HCT116 (cell line): ENCODE data around the gene CALR3.

Experiments
- CTCF ChIP-seq, 3 experiments: fragments of 200-600 bp in 1 of 3; sonication (generic) in 1 of 3; IDR thresholded peaks in 2 of 3; conservative IDR thresholded peaks in 1 of 3; 2 replicates each; pipeline ENCODE4 v1.5.1; 2012 to 2017; ENCODE audit warnings: low read depth in 2 of 3, low read length in 2 of 3, antibody characterized with exemption in 1 of 3, borderline replicate concordance in 1 of 3, control low read depth in 1 of 3, mild to moderate bottlenecking in 1 of 3, mixed read lengths in 1 of 3, mixed run types in 1 of 3, moderate library complexity in 1 of 3; ENCODE audit not compliant: insufficient read depth in 1 of 3
- EGR1 ChIP-seq: IDR thresholded peaks from 2 replicates; pipeline ENCODE4 v1.6.1; 2012; ENCODE audit warnings: low read depth
- EZH2 ChIP-seq: fragments of 200-600 bp; sonication (generic); IDR thresholded peaks from 2 replicates; pipeline ENCODE4 v1.6.1; 2017; ENCODE audit warnings: antibody characterized with exemption, mixed run types
- EZH2phosphoT487 ChIP-seq: fragments of 200-600 bp; IDR thresholded peaks from 2 replicates; pipeline ENCODE4 v1.6.1; 2018; ENCODE audit warnings: antibody characterized with exemption, borderline replicate concordance
- POLR2A ChIP-seq: IDR thresholded peaks from 2 replicates; pipeline ENCODE4 v1.7.0; 2011; ENCODE audit warnings: borderline replicate concordance; ENCODE audit not compliant: insufficient read depth, insufficient read length; ENCODE audit errors: extremely low read depth
- POLR2AphosphoS5 ChIP-seq: IDR thresholded peaks from 2 replicates; pipeline ENCODE4 v1.6.1; 2011; ENCODE audit warnings: mild to moderate bottlenecking, low read depth, low read length, moderate library complexity
- REST ChIP-seq: IDR thresholded peaks from 2 replicates; pipeline ENCODE4 v1.6.1; 2012; ENCODE audit warnings: low read depth
- SIN3A ChIP-seq: IDR thresholded peaks from 2 replicates; pipeline ENCODE4 v1.6.1; 2012; ENCODE audit warnings: low read depth
- SRF ChIP-seq: IDR thresholded peaks from 2 replicates; pipeline ENCODE4 v1.6.1; 2012; ENCODE audit warnings: low read depth
- YY1 ChIP-seq: IDR thresholded peaks from 2 replicates; pipeline ENCODE4 v1.6.1; 2011; ENCODE audit warnings: low read length, low read depth, moderate library complexity, mild to moderate bottlenecking; ENCODE audit not compliant: insufficient replicate concordance; ENCODE audit errors: extremely low read depth
- ZBTB33 ChIP-seq: IDR thresholded peaks from 2 replicates; pipeline ENCODE4 v1.6.1; 2011; ENCODE audit warnings: mild to moderate bottlenecking, low read length, moderate library complexity; ENCODE audit not compliant: insufficient replicate concordance; ENCODE audit errors: extremely low read depth
- ZFX ChIP-seq: fragments of 450-650 bp; IDR thresholded peaks from 2 replicates; pipeline ENCODE4 v1.6.1; 2017
- ZNF274 ChIP-seq: fragments of 200-500 bp; sonication (Bioruptor generic); IDR thresholded peaks from 2 replicates; pipeline ENCODE4 v1.6.1; 2014; ENCODE audit warnings: mild to moderate bottlenecking, low read depth, low read length, inconsistent platforms

DNA sequence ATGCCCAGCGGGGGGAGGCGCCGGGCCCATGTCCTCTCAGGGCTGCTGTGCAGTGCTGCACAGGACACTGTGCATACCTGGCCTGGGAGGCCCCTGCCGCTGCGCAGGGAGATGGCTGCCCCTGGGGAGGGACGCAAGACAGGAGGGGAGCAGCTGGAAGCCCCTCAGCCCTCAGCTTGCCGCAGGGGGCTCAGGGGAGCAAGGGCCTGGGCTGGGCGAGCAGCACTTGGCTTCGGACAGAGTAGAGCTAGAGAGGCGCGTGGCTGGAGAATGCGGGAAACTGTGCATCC is 35.4 kb upstream of the CALR3 start:
- no peak for TF ChIP-seq POLR2AphosphoS5
- no peak for TF ChIP-seq ZBTB33
- TF ChIP-seq CTCF (IDR thresholded peaks at IDR 0.05 in 2 of 3, conservative IDR thresholded peaks at IDR 0.05 in 1 of 3; ENCODE audit: borderline replicate concordance in 1 of 3, insufficient read depth in 1 of 3, low read depth in 2 of 3, low read length in 2 of 3) = no peak
- TF ChIP-seq EZH2phosphoT487 = no peak
- TF ChIP-seq POLR2A = no peak
- no peak for TF ChIP-seq YY1
- no peak for TF ChIP-seq EZH2
- TF ChIP-seq EGR1 = no peak
- TF ChIP-seq SRF = no peak
- no peak for TF ChIP-seq SIN3A
- TF ChIP-seq REST = no peak
- TF ChIP-seq ZFX = no peak
- no peak for TF ChIP-seq ZNF274
